Aorta (tissue), 5 donors: ENCODE results near the gene GTF2IRD2. TPM values are rescaled to one million over a fixed set of nuclear protein-coding genes. Genes with fewer than 3 reads are reported as not detected.
A peak's percentile ranks its signal among the peaks of the same experiment; 100 is the strongest.
"Not testable (repeated sequence)": the region's sequence is repeated elsewhere in the genome, so short reads cannot be mapped to it uniquely, and the experiment has no call there.

ENCODE experiments used
- ATAC-seq: fragments of 200-7000 bp; cut with Tn5 transposase; one replicate; pipeline ENCODE4 v1.9.1; 2022; ENCODE audit warnings: moderate library complexity; ENCODE audit not compliant: low FRiP score
- DNase-seq, 2 donors: peaks; one replicate each; pipeline ENCODE4 v3.0.0-alpha.2; 2020
- H3K27ac ChIP-seq, 2 donors: one replicate each; pipeline ENCODE4 v1.5.1; 2013; ENCODE audit warnings: low read length in 2 of 2, mild to moderate bottlenecking in 2 of 2, moderate library complexity in 2 of 2, control low read depth in 1 of 2, inconsistent platforms in 1 of 2, low read depth in 1 of 2
- H3K27me3 ChIP-seq, 2 donors: one replicate each; pipeline ENCODE4 v1.6.1; 2013; ENCODE audit warnings: control low read depth in 1 of 2, low read length in 1 of 2, mild to moderate bottlenecking in 1 of 2, moderate library complexity in 1 of 2; ENCODE audit not compliant: insufficient read depth in 2 of 2, control insufficient read depth in 1 of 2
- H3K36me3 ChIP-seq, 2 donors: one replicate each; pipeline ENCODE4 v1.6.1; 2013; ENCODE audit warnings: control low read depth in 1 of 2, low read length in 1 of 2, mild to moderate bottlenecking in 1 of 2; ENCODE audit not compliant: insufficient read depth in 2 of 2, control insufficient read depth in 1 of 2
- H3K4me1 ChIP-seq, 2 donors: one replicate each; pipeline ENCODE4 v1.6.1; 2013; ENCODE audit warnings: low read length in 2 of 2, control low read depth in 1 of 2, mild to moderate bottlenecking in 1 of 2, moderate library complexity in 1 of 2; ENCODE audit not compliant: insufficient read depth in 2 of 2, control insufficient read depth in 1 of 2
- H3K4me3 ChIP-seq, 2 donors: one replicate each; pipeline ENCODE4 v1.5.1; 2013; ENCODE audit warnings: low read length in 2 of 2, control low read depth in 1 of 2, mild to moderate bottlenecking in 1 of 2
- H3K9me3 ChIP-seq: one replicate; pipeline ENCODE4 v1.6.1; 2013; ENCODE audit warnings: mild to moderate bottlenecking, low read length; ENCODE audit not compliant: control insufficient read depth
- WGBS, 2 donors: extraction: QIAGEN DNeasy Blood & Tissue Kit; methylation state at CpG; one replicate each; pipeline ENCODE4 v1.1.7; 2013; 5-methylcytosine and 5-hydroxymethylcytosine counted together
- intact Hi-C, 2 donors: fragments of 100-400 bp; cut with DNase I; formaldehyde crosslinking; loops; one replicate each; pipeline versions ENCODE4 v1.14.2 to v1.15.0; 2022
- polyA plus RNA-seq, 2 donors: library from polyadenylated mRNA; stranded (reverse); fragments of 200-250 nt; gene quantifications; one replicate each; pipeline ENCODE4 v1.2.3, GENCODE V29; 2013
- total RNA-seq, 2 donors: library from RNA; stranded (reverse); fragmentation: NEBNext Ultra II Directional; extraction: Animal tissue kit (Norgen Biotek cat#: 25700); gene quantifications; one replicate each; pipeline ENCODE4 v1.2.1, GENCODE V29; 2021
- donor health status: healthy with polysubstance abuse.
- donor health status: Bipolar disorder and iron deficiency.
- donor health status: DM: no; HTN: no; CAD: no.
- donor health status: DM: no; HTN: no; CAD: no.
- donor health status: DM: yes; HTN: yes; CAD: no.

The GTF2IRD2 gene
- total and polyA plus RNA-seq, 4 donors, result 1.8 to 40.6 (median 25.5) TPM

DNA sequence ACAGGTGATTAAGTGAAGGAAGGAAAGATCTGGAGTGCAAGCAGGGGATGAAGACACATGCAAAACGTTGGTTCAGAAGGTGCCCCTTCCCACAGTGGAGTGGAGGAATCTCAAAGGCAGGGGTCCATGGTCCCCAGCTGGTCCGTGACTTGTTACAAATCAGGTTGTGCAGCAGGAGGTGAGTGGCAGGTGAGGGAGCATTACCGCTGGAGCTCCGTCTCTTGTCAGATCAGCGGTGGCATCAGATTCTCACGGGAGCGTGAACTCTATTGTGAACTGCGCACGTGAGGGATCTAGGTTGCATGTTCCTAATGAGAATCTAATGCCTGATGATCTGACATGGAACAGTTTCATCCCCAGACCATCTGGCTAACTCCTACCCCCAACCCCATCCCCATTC lies 21.1 kb upstream of the GTF2IRD2 start:
- DNase-seq, ATAC-seq, intact Hi-C loops, H3K4me3 ChIP-seq, H3K4me1 ChIP-seq, H3K27me3 ChIP-seq, H3K27ac ChIP-seq, H3K36me3 ChIP-seq, H3K9me3 ChIP-seq: not testable (repeated sequence)
- WGBS, 2 donors, result 87 to 93% methylated on average over 9 of the region's 9 CpGs

DNA sequence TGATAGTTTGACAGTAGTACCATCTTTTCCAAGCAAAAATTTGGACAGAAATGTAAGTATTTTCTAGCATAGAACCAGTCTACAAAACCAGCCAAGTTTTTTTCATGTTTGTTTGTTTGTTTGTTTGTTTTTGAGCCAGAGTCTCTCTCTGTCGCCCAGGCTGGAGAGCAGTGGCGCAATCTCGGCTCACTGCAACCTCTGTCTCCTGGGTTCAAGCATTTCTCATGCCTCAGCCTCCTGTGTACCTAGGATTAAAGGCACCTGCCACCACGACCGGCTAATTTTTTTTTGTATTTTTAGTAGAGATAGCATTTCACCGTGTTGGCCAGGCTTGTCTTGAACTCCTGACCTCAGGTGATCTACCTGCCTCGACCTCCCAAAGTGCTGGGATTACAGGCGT lies 14.4 kb upstream of the GTF2IRD2 start:
- H3K4me3 ChIP-seq, H3K27ac ChIP-seq, H3K9me3 ChIP-seq, H3K4me1 ChIP-seq, ATAC-seq, H3K27me3 ChIP-seq, H3K36me3 ChIP-seq, DNase-seq, intact Hi-C loops: not testable (repeated sequence)
- WGBS, 2 donors, result 61 to 65% methylated on average over 8 of the region's 8 CpGs

DNA sequence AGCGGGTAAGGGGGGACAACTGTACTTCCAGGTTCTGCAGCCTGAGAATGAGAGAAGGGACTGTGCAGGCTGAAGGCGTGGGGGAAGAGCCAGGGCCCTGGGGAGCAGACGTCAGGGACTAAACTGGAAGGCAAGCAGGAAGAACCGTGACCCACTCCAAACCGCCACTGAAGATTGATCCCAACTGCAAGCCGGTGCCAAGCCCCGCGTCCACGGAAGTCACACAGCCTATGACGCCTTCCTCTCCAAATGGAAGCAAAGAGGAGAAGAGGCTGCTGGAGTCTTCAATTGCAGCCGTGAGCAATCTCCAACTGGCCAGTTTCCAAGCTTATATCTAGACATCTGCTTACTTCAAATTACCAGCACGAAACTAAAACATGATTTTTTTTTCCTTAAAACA lies 1.6 kb downstream of the GTF2IRD2 start:
- H3K9me3 ChIP-seq, intact Hi-C loops, H3K27me3 ChIP-seq, H3K27ac ChIP-seq, H3K4me3 ChIP-seq, H3K36me3 ChIP-seq, H3K4me1 ChIP-seq, DNase-seq: not testable (repeated sequence)
- no CpG with 5 or more reads among the region's 12 CpGs for WGBS, 2 donors
- ATAC-seq, result peak; percentile 65

DNA sequence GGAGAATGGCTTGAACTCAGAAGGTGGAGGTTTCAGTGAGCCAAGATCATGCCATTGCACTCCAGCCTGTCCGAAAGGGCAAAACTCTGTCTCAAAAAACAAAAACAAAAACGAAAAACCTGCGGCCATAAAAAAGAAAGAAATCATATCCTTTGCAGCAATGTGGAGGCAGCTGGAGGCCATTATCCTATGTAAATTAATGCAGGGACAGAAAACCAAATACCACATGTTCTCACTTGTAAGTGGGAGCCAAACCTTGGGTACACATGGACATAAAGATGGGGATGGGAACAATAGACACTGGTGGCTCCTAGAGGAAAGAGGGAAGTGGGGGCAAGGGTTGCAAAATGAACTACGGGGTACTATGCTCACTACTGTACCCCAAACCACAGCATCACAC lies 21.0 kb downstream of the GTF2IRD2 start:
- H3K27ac ChIP-seq, DNase-seq, ATAC-seq, H3K27me3 ChIP-seq, H3K4me3 ChIP-seq, H3K9me3 ChIP-seq, H3K4me1 ChIP-seq, intact Hi-C loops, H3K36me3 ChIP-seq: not testable (repeated sequence)
- 60% methylated on average over 1 of the region's 4 CpGs; no CpG with 5 or more reads in 1 of the 2 donors for WGBS, 2 donors

DNA sequence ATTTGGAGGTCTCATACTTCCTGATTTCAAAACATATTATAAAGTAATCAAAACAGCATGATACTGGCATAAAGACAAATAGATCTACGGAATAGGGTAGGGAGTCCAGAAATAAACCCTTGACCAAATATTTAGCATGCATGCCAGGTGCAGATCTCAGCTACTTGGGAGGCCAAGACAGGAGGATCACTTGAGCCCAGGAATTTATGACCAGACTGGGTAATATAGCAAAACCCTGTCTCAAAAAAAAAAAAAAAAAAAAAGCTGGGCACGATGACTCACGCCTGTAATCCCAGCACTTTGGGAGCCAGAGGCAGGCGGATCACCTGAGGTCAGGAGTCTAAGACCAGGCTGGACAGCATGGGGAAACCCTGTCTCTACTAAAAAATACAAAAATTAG lies 21.4 kb downstream of the GTF2IRD2 start:
- intact Hi-C loops, H3K4me3 ChIP-seq, H3K27ac ChIP-seq, H3K9me3 ChIP-seq, DNase-seq, ATAC-seq, H3K27me3 ChIP-seq, H3K36me3 ChIP-seq, H3K4me1 ChIP-seq: not testable (repeated sequence)
- 21 to 24% methylated on average over 1 of the region's 4 CpGs for WGBS, 2 donors

DNA sequence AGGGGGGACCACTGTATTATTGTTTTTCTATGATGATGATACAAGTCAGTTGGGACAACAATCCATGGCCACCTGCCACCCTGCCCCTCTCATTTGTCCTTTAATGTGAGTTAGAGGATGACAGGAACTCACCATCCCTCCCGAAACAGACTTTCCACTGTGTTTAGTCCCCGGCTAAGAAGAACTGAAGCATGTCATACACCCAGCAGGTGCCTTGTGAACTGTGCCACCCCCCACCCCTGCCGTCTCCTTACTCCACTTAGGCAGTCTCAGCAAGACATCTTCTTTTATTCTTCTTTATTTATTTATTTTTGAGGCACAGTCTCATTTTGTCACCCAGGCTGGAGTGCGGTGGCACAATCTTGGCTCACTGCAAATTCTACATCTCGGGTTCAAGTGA lies 30.1 kb downstream of the GTF2IRD2 start:
- H3K9me3 ChIP-seq, H3K27me3 ChIP-seq, H3K4me3 ChIP-seq, ATAC-seq, H3K27ac ChIP-seq, H3K36me3 ChIP-seq, H3K4me1 ChIP-seq, DNase-seq, intact Hi-C loops: not testable (repeated sequence)
- WGBS, 2 donors, result no CpG with 5 or more reads among the region's 5 CpGs

DNA sequence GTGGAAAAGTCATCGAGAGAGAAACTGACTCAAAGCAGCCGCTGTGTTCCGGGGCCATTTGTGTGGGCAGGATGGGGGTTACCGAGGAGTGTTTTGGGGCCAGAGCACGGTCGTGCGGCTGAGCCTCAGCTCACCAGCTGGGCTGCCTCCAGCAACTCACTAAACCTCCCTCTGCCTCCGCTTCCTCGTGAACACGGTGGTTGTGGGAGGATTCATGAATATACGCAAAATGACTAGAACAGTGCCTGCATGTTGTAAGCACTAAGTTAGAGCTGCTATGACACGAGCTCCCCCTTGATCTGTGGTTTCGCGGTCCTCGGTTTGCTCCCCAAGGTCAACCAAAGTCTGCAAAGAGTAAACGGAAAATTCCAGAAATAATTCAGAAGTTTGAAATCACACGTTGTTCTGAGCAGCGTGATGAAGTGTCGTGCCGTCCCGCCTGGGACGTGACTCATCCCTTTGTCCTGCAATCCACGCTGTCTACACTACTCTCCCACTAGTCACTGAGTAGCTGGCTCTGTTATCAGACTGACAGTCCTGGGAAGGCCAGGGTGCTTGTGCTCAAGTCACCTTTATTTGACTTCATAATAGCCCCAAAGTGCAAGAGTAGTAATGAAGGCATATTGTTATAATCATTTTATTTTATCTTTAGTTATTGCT lies 31.1 kb downstream of the GTF2IRD2 start:
- H3K9me3 ChIP-seq, intact Hi-C loops, H3K27me3 ChIP-seq, H3K27ac ChIP-seq, ATAC-seq, H3K4me3 ChIP-seq, DNase-seq, H3K4me1 ChIP-seq, H3K36me3 ChIP-seq: not testable (repeated sequence)
- no CpG with 5 or more reads among the region's 23 CpGs for WGBS, 2 donors

DNA sequence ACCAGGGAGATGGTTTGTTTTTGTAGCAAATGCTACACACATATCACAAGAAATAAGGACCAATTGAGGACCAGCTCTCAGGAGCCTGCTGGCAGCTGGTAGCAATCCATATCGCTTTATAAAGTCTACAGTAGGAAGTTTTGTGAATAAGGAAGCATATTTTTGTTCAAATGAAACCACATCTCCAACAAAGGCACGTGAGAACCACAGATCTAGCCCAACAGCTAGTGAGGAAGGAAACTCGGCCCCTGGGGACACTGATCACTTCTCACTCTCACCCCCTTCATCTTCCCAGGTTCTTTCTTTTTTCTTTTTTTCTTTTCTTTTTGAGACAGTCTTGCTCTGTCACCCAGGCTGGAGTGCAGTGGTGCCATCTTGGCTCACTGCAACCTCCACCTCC lies 35.5 kb downstream of the GTF2IRD2 start:
- not testable (repeated sequence) for ATAC-seq

DNA sequence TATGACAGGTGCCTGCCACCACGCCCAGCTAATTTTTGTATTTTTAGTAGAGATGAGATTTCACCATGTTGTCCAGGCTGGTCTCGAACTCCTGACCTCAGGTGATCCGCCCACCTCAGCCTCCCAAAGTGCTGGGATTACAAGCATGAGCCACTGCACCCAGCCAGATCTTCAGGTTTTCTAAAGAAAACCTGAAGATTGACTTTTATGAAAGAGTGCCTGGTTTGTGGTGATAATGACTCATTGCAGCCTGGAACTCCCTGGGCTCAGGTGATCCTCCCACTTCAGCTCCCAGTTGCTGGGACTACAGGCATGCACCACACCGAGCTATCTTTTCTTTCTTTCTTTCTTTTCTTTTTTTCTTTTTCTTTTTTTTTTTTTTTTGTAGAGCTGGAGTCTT lies 52.8 kb downstream of the GTF2IRD2 start:
- DNase-seq, H3K9me3 ChIP-seq, H3K27ac ChIP-seq, H3K36me3 ChIP-seq, H3K4me3 ChIP-seq, H3K27me3 ChIP-seq, ATAC-seq, intact Hi-C loops, H3K4me1 ChIP-seq: not testable (repeated sequence)
- whole genome bisulfite sequencing, 2 donors, result 95% methylated on average over 1 of the region's 4 CpGs; no CpG with 5 or more reads in 1 of the 2 donors

More for the DNA sequence above, 35.5 kb downstream of the GTF2IRD2 start:
- no CpG with 5 or more reads among the region's 3 CpGs for WGBS, 2 donors
- H3K4me3 ChIP-seq, H3K9me3 ChIP-seq, intact Hi-C loops, DNase-seq, H3K27me3 ChIP-seq, H3K4me1 ChIP-seq, H3K27ac ChIP-seq, H3K36me3 ChIP-seq: not testable (repeated sequence)
